WTC11 (cell line): ENCODE results near the gene SPIRE1. TPM values are rescaled to one million over a fixed set of nuclear protein-coding genes. Genes with fewer than 3 reads are reported as not detected.

Source experiments
- AFF4 ChIP-seq: sonication (generic); formaldehyde crosslinking; IDR thresholded peaks from 2 replicates; pipeline ENCODE4 v1.8.1; 2023; ENCODE audit warnings: mild to moderate bottlenecking, missing genetic modification reagents, borderline replicate concordance
- ELF4 ChIP-seq: sonication (generic); formaldehyde crosslinking; IDR thresholded peaks from 2 replicates; pipeline ENCODE4 v1.8.1; 2022; ENCODE audit warnings: low read depth, mild to moderate bottlenecking, moderate library complexity, missing genetic modification reagents
- FOXJ3 ChIP-seq: sonication (generic); formaldehyde crosslinking; IDR thresholded peaks from 2 replicates; pipeline ENCODE4 v1.9.0; 2021; ENCODE audit warnings: missing genetic modification reagents, mild to moderate bottlenecking, borderline replicate concordance
- GABPB1 ChIP-seq: sonication (generic); formaldehyde crosslinking; IDR thresholded peaks from 2 replicates; pipeline ENCODE4 v1.8.1; 2023; ENCODE audit warnings: mild to moderate bottlenecking, missing genetic modification reagents
- GRHL2 ChIP-seq: fragments of 250-450 bp; sonication (Bioruptor Pico); IDR thresholded peaks from 2 replicates; pipeline ENCODE4 v1.8.0; 2022; ENCODE audit warnings: mild to moderate bottlenecking, moderate library complexity; ENCODE audit not compliant: insufficient replicate concordance, severe bottlenecking
- HMGA2 ChIP-seq: fragments of 250-450 bp; sonication (Bioruptor Pico); IDR thresholded peaks from 2 replicates; pipeline ENCODE4 v1.4.0; 2021; ENCODE audit warnings: mild to moderate bottlenecking, moderate library complexity
- MXD4 ChIP-seq: fragments of 250-450 bp; sonication (Bioruptor Pico); IDR thresholded peaks from 2 replicates; pipeline ENCODE4 v1.8.0; 2021; ENCODE audit warnings: mild to moderate bottlenecking, moderate library complexity, borderline replicate concordance
- NFYB ChIP-seq: sonication (generic); formaldehyde crosslinking; conservative IDR thresholded peaks from 2 replicates; pipeline ENCODE4 v1.8.0; 2022; ENCODE audit warnings: low read depth, missing genetic modification reagents
- NR2C2 ChIP-seq: sonication (generic); formaldehyde crosslinking; IDR thresholded peaks from 2 replicates; pipeline ENCODE4 v1.8.0; 2022; ENCODE audit warnings: mild to moderate bottlenecking, missing genetic modification reagents
- PREB ChIP-seq: sonication (generic); formaldehyde crosslinking; IDR thresholded peaks from 2 replicates; pipeline ENCODE4 v1.8.1; 2022; ENCODE audit warnings: mild to moderate bottlenecking, missing genetic modification reagents, moderate library complexity, borderline replicate concordance
- PRRX2 ChIP-seq: fragments of 250-450 bp; sonication (Bioruptor Pico); IDR thresholded peaks from 2 replicates; pipeline ENCODE4 v1.8.0; 2021; ENCODE audit warnings: mild to moderate bottlenecking
- RORB ChIP-seq: fragments of 250-450 bp; sonication (Bioruptor Pico); IDR thresholded peaks from 2 replicates; pipeline ENCODE4 v1.9.0; 2021; ENCODE audit warnings: mild to moderate bottlenecking
- SMAD3 ChIP-seq: sonication (generic); formaldehyde crosslinking; IDR thresholded peaks from 2 replicates; pipeline ENCODE4 v1.8.0; 2022; ENCODE audit warnings: missing genetic modification reagents, mild to moderate bottlenecking, borderline replicate concordance
- USF1 ChIP-seq: sonication (generic); formaldehyde crosslinking; IDR thresholded peaks from 2 replicates; pipeline ENCODE4 v1.8.0; 2022; ENCODE audit warnings: mild to moderate bottlenecking, missing genetic modification reagents
- ZNF232 ChIP-seq: sonication (generic); formaldehyde crosslinking; IDR thresholded peaks from 2 replicates; pipeline ENCODE4 v1.8.0; 2022; ENCODE audit warnings: mild to moderate bottlenecking, missing genetic modification reagents
- ZNF317 ChIP-seq: sonication (generic); formaldehyde crosslinking; IDR thresholded peaks from 2 replicates; pipeline ENCODE4 v1.8.1; 2023; ENCODE audit warnings: low read depth, mild to moderate bottlenecking, moderate library complexity, missing genetic modification reagents, borderline replicate concordance
- ZNF423 ChIP-seq: fragments of 250-450 bp; sonication (Bioruptor Pico); IDR thresholded peaks from 2 replicates; pipeline ENCODE4 v2.1.2; 2022; ENCODE audit warnings: mild to moderate bottlenecking, moderate library complexity
- ZNF671 ChIP-seq: fragments of 250-450 bp; sonication (Bioruptor Pico); IDR thresholded peaks from 2 replicates; pipeline ENCODE4 v1.8.0; 2021; ENCODE audit warnings: mild to moderate bottlenecking
- total RNA-seq: library from RNA; stranded (reverse); gene quantifications from 3 replicates; pipeline ENCODE4 v1.2.3, GENCODE V29; 2021
- TF ChIP-seq, protein P1 (sequence below): sonication (generic); formaldehyde crosslinking; IDR thresholded peaks from 2 replicates; pipeline ENCODE4 v1.8.0; 2022; ENCODE audit warnings: mild to moderate bottlenecking, missing genetic modification reagents
- TF ChIP-seq, protein P2 (sequence below): sonication (generic); formaldehyde crosslinking; IDR thresholded peaks from 2 replicates; pipeline ENCODE4 v1.8.1; 2023; ENCODE audit warnings: mild to moderate bottlenecking, missing genetic modification reagents, moderate library complexity
- TF ChIP-seq, protein P3 (sequence below): sonication (generic); formaldehyde crosslinking; IDR thresholded peaks from 2 replicates; pipeline ENCODE4 v1.8.1; 2022; ENCODE audit warnings: missing genetic modification reagents, borderline replicate concordance
- TF ChIP-seq, protein P4 (sequence below): sonication (generic); formaldehyde crosslinking; IDR thresholded peaks from 2 replicates; pipeline ENCODE4 v1.8.0; 2022; ENCODE audit warnings: missing genetic modification reagents

Gene SPIRE1
- total RNA-seq, 1 experiment from 2014 or later, result 19.3 TPM

DNA sequence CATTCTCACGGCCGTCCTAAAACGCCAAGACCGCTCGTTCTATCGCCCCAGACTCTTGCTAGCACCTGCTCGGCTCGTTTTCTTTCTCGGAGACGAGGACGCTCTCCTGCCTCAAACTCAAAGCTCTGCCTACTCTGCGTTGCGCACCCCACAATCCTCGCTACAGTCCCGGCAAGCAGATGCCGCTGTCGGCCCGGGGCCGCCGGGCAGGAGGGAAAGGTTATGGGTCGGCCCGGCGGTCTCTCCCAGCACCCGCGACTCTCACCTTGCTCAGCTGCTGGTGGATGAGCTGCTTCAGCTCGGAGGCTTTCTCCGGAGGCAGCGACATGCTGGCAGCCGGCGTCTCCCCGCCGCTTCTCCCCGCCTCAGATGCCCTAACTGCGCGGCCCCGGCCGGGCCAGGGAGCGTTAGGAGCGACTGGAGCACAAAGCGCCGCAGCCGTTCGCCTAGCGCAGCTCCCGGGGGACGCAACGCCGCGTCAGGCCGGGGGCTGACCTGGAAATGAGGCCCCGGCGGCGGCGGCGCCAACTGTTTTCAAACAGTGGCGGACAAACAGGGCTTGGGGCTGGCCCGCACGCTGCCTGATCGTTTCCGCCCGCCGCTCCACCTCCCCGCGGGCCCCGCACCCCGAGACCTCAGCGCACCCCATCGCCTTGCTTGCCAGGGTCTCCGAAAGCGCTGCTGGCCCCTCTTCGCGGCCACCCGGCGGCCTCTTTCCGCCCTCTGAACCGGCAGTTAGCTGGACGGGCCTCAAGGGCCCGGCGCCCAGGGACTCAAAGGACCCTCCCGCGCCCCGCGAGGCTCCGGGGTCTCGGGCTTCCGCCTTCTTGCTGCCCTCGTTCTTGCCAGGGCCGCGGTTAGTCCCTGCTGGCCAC, 44.6 kb upstream of the SPIRE1 start, which contains the start of the genes CEP76 and PSMG2 (continued):
- TF ChIP-seq GABPB1 (peak; percentile 66), ZNF317 (no peak), NFYB (no peak), HMGA2 (CRISPR knock-in tag) (no peak), MXD4 (CRISPR knock-in tag) (no peak), ZNF671 (CRISPR knock-in tag) (no peak), PRRX2 (CRISPR knock-in tag) (no peak), ZNF423 (no peak; the same call in 1 of the 2 replicates), GRHL2 (no peak), ZNF232 (no peak), FOXJ3 (CRISPR knock-in tag) (no peak), NR2C2 (no peak), USF1 (CRISPR knock-in tag) (0 out of 2 replicates have a peak, but pooled peaks have one; percentile 31), AFF4 (CRISPR knock-in tag) (no peak), SMAD3 (CRISPR knock-in tag) (0 out of 2 replicates have a peak, but pooled peaks have one; percentile 53), ELF4 (CRISPR knock-in tag) (peak; percentile 75; the same call in 1 of the 2 replicates), PREB (CRISPR knock-in tag) (0 out of 2 replicates have a peak, but pooled peaks have one; percentile 7), RORB (CRISPR knock-in tag) (no peak)
- TF ChIP-seq, protein P1, sequence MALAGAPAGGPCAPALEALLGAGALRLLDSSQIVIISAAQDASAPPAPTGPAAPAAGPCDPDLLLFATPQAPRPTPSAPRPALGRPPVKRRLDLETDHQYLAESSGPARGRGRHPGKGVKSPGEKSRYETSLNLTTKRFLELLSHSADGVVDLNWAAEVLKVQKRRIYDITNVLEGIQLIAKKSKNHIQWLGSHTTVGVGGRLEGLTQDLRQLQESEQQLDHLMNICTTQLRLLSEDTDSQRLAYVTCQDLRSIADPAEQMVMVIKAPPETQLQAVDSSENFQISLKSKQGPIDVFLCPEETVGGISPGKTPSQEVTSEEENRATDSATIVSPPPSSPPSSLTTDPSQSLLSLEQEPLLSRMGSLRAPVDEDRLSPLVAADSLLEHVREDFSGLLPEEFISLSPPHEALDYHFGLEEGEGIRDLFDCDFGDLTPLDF, result no peak
- TF ChIP-seq, protein P2, sequence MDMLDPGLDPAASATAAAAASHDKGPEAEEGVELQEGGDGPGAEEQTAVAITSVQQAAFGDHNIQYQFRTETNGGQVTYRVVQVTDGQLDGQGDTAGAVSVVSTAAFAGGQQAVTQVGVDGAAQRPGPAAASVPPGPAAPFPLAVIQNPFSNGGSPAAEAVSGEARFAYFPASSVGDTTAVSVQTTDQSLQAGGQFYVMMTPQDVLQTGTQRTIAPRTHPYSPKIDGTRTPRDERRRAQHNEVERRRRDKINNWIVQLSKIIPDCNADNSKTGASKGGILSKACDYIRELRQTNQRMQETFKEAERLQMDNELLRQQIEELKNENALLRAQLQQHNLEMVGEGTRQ (CRISPR knock-in tag), result no peak
- TF ChIP-seq, protein P3, sequence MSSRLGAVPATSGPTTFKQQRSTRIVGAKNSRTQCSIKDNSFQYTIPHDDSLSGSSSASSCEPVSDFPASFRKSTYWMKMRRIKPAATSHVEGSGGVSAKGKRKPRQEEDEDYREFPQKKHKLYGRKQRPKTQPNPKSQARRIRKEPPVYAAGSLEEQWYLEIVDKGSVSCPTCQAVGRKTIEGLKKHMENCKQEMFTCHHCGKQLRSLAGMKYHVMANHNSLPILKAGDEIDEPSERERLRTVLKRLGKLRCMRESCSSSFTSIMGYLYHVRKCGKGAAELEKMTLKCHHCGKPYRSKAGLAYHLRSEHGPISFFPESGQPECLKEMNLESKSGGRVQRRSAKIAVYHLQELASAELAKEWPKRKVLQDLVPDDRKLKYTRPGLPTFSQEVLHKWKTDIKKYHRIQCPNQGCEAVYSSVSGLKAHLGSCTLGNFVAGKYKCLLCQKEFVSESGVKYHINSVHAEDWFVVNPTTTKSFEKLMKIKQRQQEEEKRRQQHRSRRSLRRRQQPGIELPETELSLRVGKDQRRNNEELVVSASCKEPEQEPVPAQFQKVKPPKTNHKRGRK, result no peak
- TF ChIP-seq, protein P4, sequence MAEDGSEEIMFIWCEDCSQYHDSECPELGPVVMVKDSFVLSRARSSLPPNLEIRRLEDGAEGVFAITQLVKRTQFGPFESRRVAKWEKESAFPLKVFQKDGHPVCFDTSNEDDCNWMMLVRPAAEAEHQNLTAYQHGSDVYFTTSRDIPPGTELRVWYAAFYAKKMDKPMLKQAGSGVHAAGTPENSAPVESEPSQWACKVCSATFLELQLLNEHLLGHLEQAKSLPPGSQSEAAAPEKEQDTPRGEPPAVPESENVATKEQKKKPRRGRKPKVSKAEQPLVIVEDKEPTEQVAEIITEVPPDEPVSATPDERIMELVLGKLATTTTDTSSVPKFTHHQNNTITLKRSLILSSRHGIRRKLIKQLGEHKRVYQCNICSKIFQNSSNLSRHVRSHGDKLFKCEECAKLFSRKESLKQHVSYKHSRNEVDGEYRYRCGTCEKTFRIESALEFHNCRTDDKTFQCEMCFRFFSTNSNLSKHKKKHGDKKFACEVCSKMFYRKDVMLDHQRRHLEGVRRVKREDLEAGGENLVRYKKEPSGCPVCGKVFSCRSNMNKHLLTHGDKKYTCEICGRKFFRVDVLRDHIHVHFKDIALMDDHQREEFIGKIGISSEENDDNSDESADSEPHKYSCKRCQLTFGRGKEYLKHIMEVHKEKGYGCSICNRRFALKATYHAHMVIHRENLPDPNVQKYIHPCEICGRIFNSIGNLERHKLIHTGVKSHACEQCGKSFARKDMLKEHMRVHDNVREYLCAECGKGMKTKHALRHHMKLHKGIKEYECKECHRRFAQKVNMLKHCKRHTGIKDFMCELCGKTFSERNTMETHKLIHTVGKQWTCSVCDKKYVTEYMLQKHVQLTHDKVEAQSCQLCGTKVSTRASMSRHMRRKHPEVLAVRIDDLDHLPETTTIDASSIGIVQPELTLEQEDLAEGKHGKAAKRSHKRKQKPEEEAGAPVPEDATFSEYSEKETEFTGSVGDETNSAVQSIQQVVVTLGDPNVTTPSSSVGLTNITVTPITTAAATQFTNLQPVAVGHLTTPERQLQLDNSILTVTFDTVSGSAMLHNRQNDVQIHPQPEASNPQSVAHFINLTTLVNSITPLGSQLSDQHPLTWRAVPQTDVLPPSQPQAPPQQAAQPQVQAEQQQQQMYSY, result no peak
